Esophagus squamous epithelium (tissue), 4 donors: ENCODE data around the gene QRSL1.

ENCODE experiments used
- POLR2A ChIP-seq, 4 donors: fragments of 450-650 bp; IDR thresholded peaks; one replicate each; pipeline ENCODE4 v1.6.1; 2017; ENCODE audit warnings: antibody characterized with exemption in 4 of 4, mild to moderate bottlenecking in 4 of 4, moderate library complexity in 3 of 4
- TF ChIP-seq, protein P1 (sequence below), 6 experiments: fragments of 450-650 bp in 4 of 6; fragments of 200-600 bp in 2 of 6; sonication (generic) in 2 of 6; IDR thresholded peaks; one replicate each; pipeline ENCODE4 v1.5.1; 2016 to 2019; ENCODE audit warnings: antibody characterized with exemption in 6 of 6, mild to moderate bottlenecking in 4 of 6, moderate library complexity in 4 of 6

- TF ChIP-seq, protein P1, sequence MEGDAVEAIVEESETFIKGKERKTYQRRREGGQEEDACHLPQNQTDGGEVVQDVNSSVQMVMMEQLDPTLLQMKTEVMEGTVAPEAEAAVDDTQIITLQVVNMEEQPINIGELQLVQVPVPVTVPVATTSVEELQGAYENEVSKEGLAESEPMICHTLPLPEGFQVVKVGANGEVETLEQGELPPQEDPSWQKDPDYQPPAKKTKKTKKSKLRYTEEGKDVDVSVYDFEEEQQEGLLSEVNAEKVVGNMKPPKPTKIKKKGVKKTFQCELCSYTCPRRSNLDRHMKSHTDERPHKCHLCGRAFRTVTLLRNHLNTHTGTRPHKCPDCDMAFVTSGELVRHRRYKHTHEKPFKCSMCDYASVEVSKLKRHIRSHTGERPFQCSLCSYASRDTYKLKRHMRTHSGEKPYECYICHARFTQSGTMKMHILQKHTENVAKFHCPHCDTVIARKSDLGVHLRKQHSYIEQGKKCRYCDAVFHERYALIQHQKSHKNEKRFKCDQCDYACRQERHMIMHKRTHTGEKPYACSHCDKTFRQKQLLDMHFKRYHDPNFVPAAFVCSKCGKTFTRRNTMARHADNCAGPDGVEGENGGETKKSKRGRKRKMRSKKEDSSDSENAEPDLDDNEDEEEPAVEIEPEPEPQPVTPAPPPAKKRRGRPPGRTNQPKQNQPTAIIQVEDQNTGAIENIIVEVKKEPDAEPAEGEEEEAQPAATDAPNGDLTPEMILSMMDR (IDR thresholded peaks at IDR 0.05) = no peak
- no peak for TF ChIP-seq POLR2A (IDR thresholded peaks at IDR 0.05)
Measured at GRCh38 chr6:106671651-106672050, 42.3 kb downstream of the QRSL1 start.
